ENCODE results near the gene S100A9.

The S100A9 gene

GRCh38 chr1:153363641-153364040, 6.0 kb downstream of the S100A9 start:
- H3K4me3 ChIP-seq (ENCODE audit: low read depth, low read length): no peak overlapping the region
- no peak for TF ChIP-seq CTCF (IDR thresholded peaks at IDR 0.05; ENCODE audit: control insufficient read depth, extremely low read depth, insufficient read depth)
- no peak for DNase-seq (ENCODE audit: low read depth)

- no peak overlapping the region for H3K4me3 ChIP-seq (ENCODE audit: low read depth, low read length)
- no peak for DNase-seq (ENCODE audit: low read depth)
- TF ChIP-seq CTCF (IDR thresholded peaks at IDR 0.05; ENCODE audit: control insufficient read depth, extremely low read depth, insufficient read depth): no peak
Observed at GRCh38 chr1:153364156-153364555, 6.5 kb downstream of the S100A9 start.

- H3K4me3 ChIP-seq (ENCODE audit: low read depth, low read length): no peak overlapping the region
- no peak for TF ChIP-seq CTCF (IDR thresholded peaks at IDR 0.05; ENCODE audit: control insufficient read depth, extremely low read depth, insufficient read depth)
- no peak for DNase-seq (ENCODE audit: low read depth)
Observed at GRCh38 chr1:153364766-153365666, 7.4 kb downstream of the S100A9 start.

- no peak for TF ChIP-seq CTCF (IDR thresholded peaks at IDR 0.05; ENCODE audit: control insufficient read depth, extremely low read depth, insufficient read depth)
- DNase-seq (ENCODE audit: low read depth): no peak
- no peak overlapping the region for H3K4me3 ChIP-seq (ENCODE audit: low read depth, low read length)
Observed at GRCh38 chr1:153365696-153366095, 8.0 kb downstream of the S100A9 start.

- TF ChIP-seq CTCF (IDR thresholded peaks at IDR 0.05; ENCODE audit: control insufficient read depth, extremely low read depth, insufficient read depth): no peak
- DNase-seq (ENCODE audit: low read depth): no peak
- no peak overlapping the region for H3K4me3 ChIP-seq (ENCODE audit: low read depth, low read length)
Observed at GRCh38 chr1:153366261-153366660, 8.6 kb downstream of the S100A9 start.

- no peak for TF ChIP-seq CTCF (IDR thresholded peaks at IDR 0.05; ENCODE audit: control insufficient read depth, extremely low read depth, insufficient read depth)
- H3K4me3 ChIP-seq (ENCODE audit: low read depth, low read length): no peak overlapping the region
- DNase-seq (ENCODE audit: low read depth): no peak
Observed at GRCh38 chr1:153367090-153367489, 9.4 kb downstream of the S100A9 start.

GRCh38 chr1:153368495-153368894, 10.8 kb downstream of the S100A9 start:
- no peak for DNase-seq (ENCODE audit: low read depth)
- TF ChIP-seq CTCF (IDR thresholded peaks at IDR 0.05; ENCODE audit: control insufficient read depth, extremely low read depth, insufficient read depth): no peak

More at GRCh38 chr1:153368495-153368894, 10.8 kb downstream of the S100A9 start:
- no peak overlapping the region for H3K4me3 ChIP-seq (ENCODE audit: low read depth, low read length)

Data from LNCaP clone FGC (cell line).